Subcutaneous abdominal adipose tissue (tissue), 5 donors: ENCODE data around the gene XYLT1.

ENCODE experiments used
- H3K27ac ChIP-seq: one replicate; pipeline ENCODE4 v1.7.0; 2013; ENCODE audit warnings: low read depth, mild to moderate bottlenecking, inconsistent platforms, low read length, moderate library complexity
- H3K27me3 ChIP-seq, 5 donors: one replicate each; pipeline ENCODE4 v1.7.0; 2013; ENCODE audit warnings: low read length in 5 of 5, inconsistent platforms in 1 of 5; ENCODE audit not compliant: control insufficient read depth in 5 of 5, insufficient read depth in 4 of 5
- H3K36me3 ChIP-seq, 5 donors: one replicate each; pipeline ENCODE4 v1.7.0; 2013; ENCODE audit warnings: low read length in 5 of 5; ENCODE audit not compliant: control insufficient read depth in 5 of 5, insufficient read depth in 5 of 5
- H3K4me1 ChIP-seq, 5 donors: one replicate each; pipeline ENCODE4 v1.7.0; 2013; ENCODE audit warnings: low read length in 5 of 5, mild to moderate bottlenecking in 3 of 5, moderate library complexity in 1 of 5; ENCODE audit not compliant: control insufficient read depth in 5 of 5, insufficient read depth in 5 of 5
- H3K4me3 ChIP-seq, 5 donors: one replicate each; pipeline ENCODE4 v1.7.0; 2013; ENCODE audit warnings: low read length in 5 of 5, low read depth in 1 of 5
- H3K9ac ChIP-seq, 5 donors: one replicate each; pipeline ENCODE4 v1.7.0; 2013; ENCODE audit warnings: low read length in 5 of 5, mild to moderate bottlenecking in 4 of 5, moderate library complexity in 3 of 5
- H3K9me3 ChIP-seq, 5 donors: one replicate each; pipeline ENCODE4 v1.7.0; 2013; ENCODE audit warnings: low read length in 5 of 5; ENCODE audit not compliant: control insufficient read depth in 5 of 5
- donor health status: healthy.
- donor health status: healthy.
- donor health status: healthy.
- donor health status: healthy.
- donor health status: healthy.

The XYLT1 gene

GRCh38 chr16:17381784-17382183, 89.0 kb downstream of the XYLT1 start:
- Histone ChIP-seq H3K27me3 (no peaks in the 10 kb centered on the region), H3K4me3 (no peak overlapping the region), H3K27ac (no peak overlapping the region), H3K36me3 (no peaks in the 10 kb centered on the region), H3K4me1 (peaks cover 5 to 58% (median 53%) of the 10 kb centered on the region in 5 donors), H3K9ac (no peak overlapping the region), H3K9me3 (no peaks in the 10 kb centered on the region)

DNA sequence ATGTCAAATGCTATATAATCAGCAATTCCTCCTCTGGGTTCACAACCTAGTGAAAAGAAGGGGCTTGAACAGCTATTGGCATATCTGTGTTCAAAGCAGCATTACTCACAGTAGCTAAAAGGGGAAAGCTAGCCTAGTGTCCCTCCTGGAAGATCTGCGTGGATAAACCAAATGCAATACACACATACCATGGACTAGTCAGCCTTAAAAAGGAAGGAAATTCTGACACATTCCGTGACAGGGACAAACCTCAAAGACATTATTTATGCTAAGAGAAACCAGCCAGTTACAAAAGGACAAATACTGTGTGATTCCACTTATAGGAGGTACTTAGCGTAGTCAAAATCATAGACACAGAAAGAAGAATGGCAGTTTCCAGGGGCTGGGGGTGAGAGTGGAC, 90.1 kb downstream of the XYLT1 start:
- Histone ChIP-seq H3K9ac (no peak overlapping the region), H3K27ac (no peak overlapping the region), H3K9me3 (no peaks in the 10 kb centered on the region), H3K36me3 (no peaks in the 10 kb centered on the region), H3K27me3 (no peaks in the 10 kb centered on the region), H3K4me1 (peaks cover 5 to 60% (median 53%) of the 10 kb centered on the region in 5 donors), H3K4me3 (no peak overlapping the region)

GRCh38 chr16:17379121-17379571, 91.6 kb downstream of the XYLT1 start:
- Histone ChIP-seq H3K36me3 (no peaks in the 10 kb centered on the region), H3K27me3 (no peaks in the 10 kb centered on the region), H3K4me3 (no peak overlapping the region), H3K4me1 (peaks cover 3 to 48% (median 39%) of the 10 kb centered on the region in 5 donors), H3K9me3 (no peaks in the 10 kb centered on the region), H3K9ac (peak overlapping the region in 1 of 5 donors; percentile 9), H3K27ac (no peak overlapping the region)

DNA sequence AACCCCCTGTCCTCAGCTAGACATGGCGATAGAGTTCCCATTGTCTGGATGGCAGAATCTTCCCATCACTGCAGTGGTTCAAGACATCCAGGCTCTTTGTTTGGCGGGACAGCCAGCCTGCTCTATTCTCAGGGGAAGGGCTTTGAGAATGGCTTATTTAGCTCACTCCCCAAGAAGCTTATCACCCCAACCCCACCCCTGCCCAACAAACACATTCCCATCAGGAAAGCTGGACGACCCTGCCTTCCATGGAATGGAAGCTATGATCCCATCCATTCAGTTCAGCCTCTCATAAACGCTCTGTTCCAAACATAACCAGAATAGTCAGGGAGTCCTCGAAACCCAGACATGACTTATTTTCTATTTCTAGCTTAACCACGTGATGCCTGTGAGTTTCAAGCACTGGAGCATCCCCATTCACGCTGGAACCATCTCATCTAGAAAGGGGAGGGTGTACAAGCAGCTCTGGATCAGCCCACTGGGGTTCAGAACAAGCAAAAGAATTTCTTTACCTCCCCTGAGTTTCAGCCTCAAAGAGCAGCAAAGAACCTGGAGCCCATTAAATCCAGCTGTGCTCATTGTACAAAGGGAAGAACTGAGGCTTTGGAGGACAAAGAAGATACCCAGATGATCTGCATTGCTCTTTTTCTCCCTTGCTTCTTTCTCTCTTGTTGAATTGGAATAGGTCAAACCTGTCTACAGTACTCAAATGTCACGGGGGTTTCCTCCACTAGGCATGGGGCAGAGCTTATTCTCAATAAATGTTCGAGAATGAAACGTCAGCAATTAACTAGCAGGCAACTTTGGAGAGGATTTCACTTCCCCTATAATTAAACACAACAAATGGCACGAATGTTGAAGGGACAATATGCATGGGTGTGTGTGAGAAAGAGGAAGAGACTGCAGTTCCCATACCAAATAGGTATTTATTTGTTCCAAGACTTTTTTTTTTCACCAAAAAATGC, 93.1 kb downstream of the XYLT1 start:
- H3K4me1 ChIP-seq, result peaks cover 3 to 37% (median 27%) of the 10 kb centered on the region in 5 donors
- H3K27ac ChIP-seq, result no peak overlapping the region
- H3K9me3 ChIP-seq, result no peaks in the 10 kb centered on the region
- no peaks in the 10 kb centered on the region for H3K36me3 ChIP-seq
- H3K27me3 ChIP-seq, result no peaks in the 10 kb centered on the region
- H3K4me3 ChIP-seq, result no peak overlapping the region
- H3K9ac ChIP-seq, result no peak overlapping the region

DNA sequence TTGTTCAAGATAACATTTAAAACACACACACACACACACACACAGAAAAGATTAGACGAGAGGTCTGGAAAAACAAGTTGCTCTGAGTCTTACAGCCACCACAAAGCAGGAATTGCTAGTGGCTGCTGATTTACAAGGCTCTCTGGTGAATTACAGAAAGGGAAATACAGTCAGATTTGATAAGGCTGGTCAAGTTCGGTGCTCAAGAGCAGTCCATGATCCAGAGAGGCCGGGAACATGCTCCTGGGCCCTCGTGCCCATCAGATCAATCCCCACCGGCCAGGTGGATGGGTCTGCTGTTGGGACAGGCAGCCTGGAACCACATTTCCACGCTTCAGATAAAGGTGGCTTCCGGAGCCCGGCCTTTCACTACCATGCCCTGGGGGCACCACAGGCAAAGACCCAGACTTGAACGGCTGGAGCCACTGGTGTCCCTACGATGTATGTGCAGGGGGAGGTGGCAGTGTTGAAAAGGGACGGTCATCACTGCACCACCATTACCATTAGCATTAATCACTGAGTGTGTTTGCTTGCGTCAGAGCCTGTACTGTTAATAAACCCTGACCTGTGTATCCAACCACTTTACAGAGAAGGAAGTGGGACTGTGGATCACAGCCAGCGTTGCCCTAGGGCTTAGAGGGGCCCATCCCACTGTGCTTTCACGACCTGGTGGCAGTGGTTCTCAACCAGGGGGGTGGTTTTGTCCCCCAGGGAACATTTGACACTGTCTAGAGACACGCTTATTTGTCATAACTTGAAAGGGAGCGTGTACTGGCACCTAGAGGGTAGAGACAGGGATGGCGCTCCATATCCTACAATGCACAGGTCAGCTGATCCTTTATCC, 95.1 kb downstream of the XYLT1 start:
- H3K36me3 ChIP-seq, result no peaks in the 10 kb centered on the region
- H3K4me1 ChIP-seq, result peaks cover 3 to 39% (median 28%) of the 10 kb centered on the region in 5 donors
- H3K9ac ChIP-seq, result no peak overlapping the region
- H3K27ac ChIP-seq, result no peak overlapping the region
- no peaks in the 10 kb centered on the region for H3K9me3 ChIP-seq
- H3K4me3 ChIP-seq, result no peak overlapping the region
- H3K27me3 ChIP-seq, result no peaks in the 10 kb centered on the region

DNA sequence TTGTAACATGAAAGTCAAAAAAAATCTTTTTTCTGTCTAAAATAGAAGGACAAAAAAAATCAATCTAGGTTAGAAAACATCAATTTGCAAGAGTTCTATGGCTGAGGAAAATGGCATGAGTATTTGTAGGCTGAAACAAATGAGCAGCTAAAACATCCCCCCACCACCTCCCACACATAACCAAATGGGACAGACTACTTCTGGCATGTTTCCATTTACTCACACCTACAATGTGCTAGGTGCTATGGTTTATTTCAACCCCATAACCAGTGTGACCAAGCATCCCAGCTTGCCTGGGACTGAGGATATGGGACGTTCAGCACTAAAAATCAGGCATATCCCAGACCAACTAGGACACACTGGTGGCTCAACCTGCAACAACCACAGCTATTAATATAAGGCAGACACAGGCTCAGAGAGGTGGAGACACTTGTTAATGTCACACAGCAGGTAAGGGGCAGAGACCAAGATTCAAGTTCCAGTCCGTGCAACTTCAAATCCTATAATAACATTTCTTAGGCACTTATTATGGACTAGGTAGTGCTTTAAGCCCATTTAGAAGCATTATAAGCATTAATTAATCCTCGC, 96.0 kb downstream of the XYLT1 start:
- Histone ChIP-seq H3K4me1 (peaks cover 3 to 48% (median 37%) of the 10 kb centered on the region in 5 donors), H3K4me3 (no peak overlapping the region), H3K36me3 (no peaks in the 10 kb centered on the region), H3K9ac (no peak overlapping the region), H3K9me3 (no peaks in the 10 kb centered on the region), H3K27ac (no peak overlapping the region), H3K27me3 (no peaks in the 10 kb centered on the region)

- peaks cover 0 to 45% (median 27%) of the 10 kb centered on the region in 5 donors for H3K4me1 ChIP-seq
- H3K9me3 ChIP-seq, result no peaks in the 10 kb centered on the region
- H3K4me3 ChIP-seq, result no peak overlapping the region
- no peaks in the 10 kb centered on the region for H3K36me3 ChIP-seq
- H3K27ac ChIP-seq, result no peak overlapping the region
- no peak overlapping the region for H3K9ac ChIP-seq
- H3K27me3 ChIP-seq, result no peaks in the 10 kb centered on the region
Measured at GRCh38 chr16:17373533-17373932, 97.2 kb downstream of the XYLT1 start.

GRCh38 chr16:17372386-17372785, 98.4 kb downstream of the XYLT1 start:
- H3K4me1 ChIP-seq, result peaks cover 0 to 42% (median 30%) of the 10 kb centered on the region in 5 donors
- H3K9ac ChIP-seq, result no peak overlapping the region
- H3K4me3 ChIP-seq, result no peak overlapping the region
- H3K9me3 ChIP-seq, result no peaks in the 10 kb centered on the region
- H3K27ac ChIP-seq, result no peak overlapping the region
- H3K36me3 ChIP-seq, result no peaks in the 10 kb centered on the region
- no peaks in the 10 kb centered on the region for H3K27me3 ChIP-seq

DNA sequence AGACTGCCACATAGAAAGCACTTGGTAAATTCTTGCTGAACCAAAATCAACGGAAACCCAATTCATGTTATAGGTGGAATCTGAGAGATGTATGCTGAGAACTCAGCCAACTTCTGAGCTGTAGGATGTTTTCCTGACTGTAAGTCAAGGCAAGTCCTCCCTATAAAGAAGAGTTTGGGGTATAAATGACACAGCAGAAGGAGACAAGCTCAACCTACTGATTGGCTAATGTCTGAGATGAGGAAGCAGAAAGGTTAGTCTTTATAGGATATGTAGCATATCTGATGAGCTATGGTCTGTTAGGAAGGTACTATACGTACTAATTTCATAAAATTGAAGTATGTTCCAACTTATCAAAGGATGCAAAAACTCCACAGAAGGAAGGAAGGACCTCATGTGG, 99.5 kb downstream of the XYLT1 start:
- H3K4me3 ChIP-seq, result no peak overlapping the region
- no peak overlapping the region for H3K27ac ChIP-seq
- H3K9ac ChIP-seq, result no peak overlapping the region
- peaks cover 0 to 48% (median 32%) of the 10 kb centered on the region in 5 donors for H3K4me1 ChIP-seq
- no peaks in the 10 kb centered on the region for H3K36me3 ChIP-seq
- H3K27me3 ChIP-seq, result no peaks in the 10 kb centered on the region
- H3K9me3 ChIP-seq, result no peaks in the 10 kb centered on the region
